Lung (tissue), 12 donors: ENCODE data around the gene ERFE. TPM values are rescaled to one million over a fixed set of nuclear protein-coding genes. Genes with fewer than 3 reads are reported as not detected.

ENCODE experiments used
- ATAC-seq: fragments of 200-7000 bp; cut with Tn5 transposase; one replicate; pipeline ENCODE4 v1.9.1; 2020; ENCODE audit warnings: moderate number of reproducible peaks; ENCODE audit not compliant: insufficient read depth, low FRiP score
- DNase-seq, 3 donors: peaks; one replicate each; pipeline ENCODE4 v3.0.0-alpha.2; 2013 to 2017
- H3K27ac ChIP-seq, 2 donors: one replicate each; pipeline ENCODE4 v1.5.1; 2013; ENCODE audit warnings: mild to moderate bottlenecking in 2 of 2, moderate library complexity in 2 of 2, control low read depth in 1 of 2, inconsistent platforms in 1 of 2, low read depth in 1 of 2, low read length in 1 of 2
- H3K27me3 ChIP-seq, 3 donors: one replicate each; pipeline ENCODE4 v1.5.1; 2013; ENCODE audit warnings: low read length in 2 of 3; ENCODE audit not compliant: control insufficient read depth in 3 of 3, insufficient read depth in 3 of 3
- H3K36me3 ChIP-seq, 4 donors: one replicate each; pipeline ENCODE4 v1.5.1; 2013; ENCODE audit warnings: low read length in 4 of 4, mild to moderate bottlenecking in 1 of 4, moderate library complexity in 1 of 4; ENCODE audit not compliant: control insufficient read depth in 4 of 4, insufficient read depth in 4 of 4
- H3K4me1 ChIP-seq, 5 donors: one replicate each; pipeline ENCODE4 v1.5.1; 2013; ENCODE audit warnings: low read length in 5 of 5, mild to moderate bottlenecking in 2 of 5, moderate library complexity in 1 of 5; ENCODE audit not compliant: control insufficient read depth in 5 of 5, insufficient read depth in 5 of 5
- H3K4me3 ChIP-seq: one replicate; pipeline ENCODE4 v1.5.1; 2013; ENCODE audit warnings: mild to moderate bottlenecking, control low read depth, moderate library complexity
- H3K9ac ChIP-seq, 2 donors: one replicate each; pipeline ENCODE4 v1.5.1; 2013; ENCODE audit warnings: low read length in 2 of 2, control low read depth in 1 of 2; ENCODE audit not compliant: insufficient read depth in 1 of 2
- H3K9me3 ChIP-seq, 4 donors: one replicate each; pipeline ENCODE4 v1.5.1; 2013; ENCODE audit warnings: low read length in 3 of 4, mild to moderate bottlenecking in 1 of 4, moderate library complexity in 1 of 4; ENCODE audit not compliant: control insufficient read depth in 4 of 4, insufficient read depth in 3 of 4
- WGBS, 2 donors: extraction: QIAGEN DNeasy Blood & Tissue Kit; methylation state at CpG; one replicate each; pipeline ENCODE4 v1.1.7; 2013; 5-methylcytosine and 5-hydroxymethylcytosine counted together
- polyA plus RNA-seq, 2 donors: library from polyadenylated mRNA; stranded (reverse); fragments of 200-250 nt; gene quantifications; one replicate each; pipeline ENCODE4 v1.2.1, GENCODE V29; 2013
- total RNA-seq, 2 donors: library from RNA; depleted of rRNA in 1 of 2; stranded (reverse); fragments of >200 nt in 1 of 2; gene quantifications; one replicate each; pipeline ENCODE4 v1.2.1, GENCODE V29; 2014 to 2021
- TF ChIP-seq, protein P1 (sequence below): IDR thresholded peaks from 2 replicates; pipeline ENCODE4 v1.5.1; 2012; ENCODE audit warnings: mild to moderate bottlenecking; ENCODE audit errors: control extremely low read depth, extremely low read depth
- donor health status: control.
- donor health status: control.
- donor health status: Bipolar disorder and iron deficiency.
- donor health status: healthy.
- donor health status: DM: yes; HTN: yes; CAD: no.

The ERFE gene
- total and polyA plus RNA-seq, 4 donors = 0.52 to 0.54 (median 0.54) TPM; not detected in 1

DNA sequence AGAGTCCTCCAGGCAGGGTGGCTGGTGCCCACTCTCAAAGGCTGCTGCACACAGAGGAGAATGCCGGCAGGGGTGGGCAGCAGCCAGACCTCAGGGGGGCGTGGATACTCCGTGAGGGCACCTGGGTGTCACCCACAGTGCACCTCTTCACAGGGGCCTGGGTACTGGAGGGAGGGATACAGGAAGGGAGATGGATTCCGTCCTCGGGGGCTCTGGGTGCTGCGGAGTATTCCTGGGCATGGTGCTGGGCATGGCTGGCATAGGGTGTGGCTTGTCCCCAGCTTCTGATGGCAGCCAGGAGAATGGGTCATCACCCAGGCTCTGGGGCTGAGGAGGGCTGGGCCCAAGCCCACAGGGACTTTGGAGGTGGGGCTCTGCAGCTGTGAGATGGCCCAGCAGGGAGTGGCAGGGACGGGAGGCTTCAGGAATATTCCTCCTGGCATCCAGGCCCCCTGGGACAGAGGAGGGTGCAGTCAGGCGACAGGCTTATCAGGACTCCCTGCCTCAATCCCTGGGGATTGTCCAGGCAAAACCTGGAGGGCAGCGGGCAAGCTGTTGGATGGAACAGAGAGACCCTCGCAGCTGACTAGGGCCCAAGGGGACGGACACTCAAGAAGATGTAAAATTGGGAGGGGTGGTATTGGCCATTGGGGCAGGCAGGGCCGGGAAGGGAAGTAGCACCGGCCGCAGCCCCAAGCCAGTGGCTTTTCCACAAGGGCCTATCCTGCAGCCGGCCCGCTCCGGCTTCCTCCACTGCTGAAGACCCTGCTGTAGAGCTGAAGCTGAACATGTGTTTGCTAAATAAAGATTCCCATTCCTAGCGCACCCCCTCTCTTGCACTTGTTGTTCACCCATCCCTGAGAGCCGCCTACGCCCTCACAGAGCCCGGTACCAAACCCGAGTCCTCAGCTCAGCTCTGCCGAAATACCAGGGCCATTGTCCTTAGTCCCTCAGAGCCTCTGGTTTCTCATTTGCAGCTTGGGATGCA, 26.0 kb upstream of the ERFE start:
- TF ChIP-seq, protein P1, sequence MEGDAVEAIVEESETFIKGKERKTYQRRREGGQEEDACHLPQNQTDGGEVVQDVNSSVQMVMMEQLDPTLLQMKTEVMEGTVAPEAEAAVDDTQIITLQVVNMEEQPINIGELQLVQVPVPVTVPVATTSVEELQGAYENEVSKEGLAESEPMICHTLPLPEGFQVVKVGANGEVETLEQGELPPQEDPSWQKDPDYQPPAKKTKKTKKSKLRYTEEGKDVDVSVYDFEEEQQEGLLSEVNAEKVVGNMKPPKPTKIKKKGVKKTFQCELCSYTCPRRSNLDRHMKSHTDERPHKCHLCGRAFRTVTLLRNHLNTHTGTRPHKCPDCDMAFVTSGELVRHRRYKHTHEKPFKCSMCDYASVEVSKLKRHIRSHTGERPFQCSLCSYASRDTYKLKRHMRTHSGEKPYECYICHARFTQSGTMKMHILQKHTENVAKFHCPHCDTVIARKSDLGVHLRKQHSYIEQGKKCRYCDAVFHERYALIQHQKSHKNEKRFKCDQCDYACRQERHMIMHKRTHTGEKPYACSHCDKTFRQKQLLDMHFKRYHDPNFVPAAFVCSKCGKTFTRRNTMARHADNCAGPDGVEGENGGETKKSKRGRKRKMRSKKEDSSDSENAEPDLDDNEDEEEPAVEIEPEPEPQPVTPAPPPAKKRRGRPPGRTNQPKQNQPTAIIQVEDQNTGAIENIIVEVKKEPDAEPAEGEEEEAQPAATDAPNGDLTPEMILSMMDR = no peak

DNA sequence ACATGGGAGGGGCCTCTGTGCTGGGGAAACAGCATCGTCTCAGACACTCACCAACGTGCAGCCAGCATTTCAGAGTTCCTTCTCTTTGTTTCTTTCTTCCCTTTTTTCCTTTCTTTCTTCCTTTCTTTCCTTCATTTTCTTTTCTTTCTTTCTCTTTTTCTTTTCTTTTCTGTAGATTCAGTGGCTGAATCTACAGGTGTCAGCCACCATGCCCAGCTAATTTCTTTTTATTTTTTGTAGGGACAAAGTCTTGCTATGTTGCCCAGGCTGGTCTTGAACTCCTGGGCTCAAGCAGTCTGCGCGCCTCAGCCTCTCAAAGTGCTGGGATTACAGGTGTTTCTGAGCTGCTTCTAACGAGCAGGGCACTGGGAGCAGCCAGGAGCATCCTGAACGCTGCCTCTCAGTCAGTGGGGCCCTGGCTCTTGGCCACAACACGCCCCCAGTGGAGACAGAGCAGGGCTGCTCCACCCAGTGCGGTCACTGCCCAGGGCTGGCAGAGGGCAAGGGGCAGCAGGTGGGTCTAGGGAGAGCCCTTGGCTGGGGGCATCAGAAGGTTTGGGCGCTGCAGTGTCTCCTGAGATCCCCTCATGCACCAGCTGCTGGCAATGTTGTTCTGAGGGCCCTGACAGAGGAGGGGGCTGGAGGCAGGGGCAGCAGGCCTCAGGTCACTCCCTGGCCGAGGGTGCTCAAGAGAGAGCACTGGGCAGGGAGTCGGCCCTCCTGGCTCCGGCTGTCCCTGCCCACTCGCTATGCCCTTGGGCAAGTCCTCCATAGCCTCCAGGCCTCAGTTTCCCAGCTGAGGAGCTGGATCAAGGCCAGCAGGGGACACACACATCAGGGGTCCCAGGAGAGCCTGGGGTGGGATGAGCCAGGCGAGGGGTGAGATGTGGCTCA, 25.0 kb upstream of the ERFE start:
- H3K27ac ChIP-seq = no peak overlapping the region
- H3K4me3 ChIP-seq = no peak overlapping the region
- no peak overlapping the region for H3K9ac ChIP-seq
- no peaks in the 10 kb centered on the region for H3K36me3 ChIP-seq
- DNase-seq = no peak
- 72 to 77% methylated on average over 12 to 14 of the region's 14 CpGs for WGBS, 2 donors
- peaks cover 0 to 8% (median 2%) of the 10 kb centered on the region in 5 donors for H3K4me1 ChIP-seq
- no peaks in the 10 kb centered on the region for H3K9me3 ChIP-seq
- no peak for ATAC-seq
- TF ChIP-seq, protein P1 = no peak
- H3K27me3 ChIP-seq = peaks cover 0 to 2% (median 0%) of the 10 kb centered on the region in 3 donors

More for the DNA sequence above, 26.0 kb upstream of the ERFE start:
- Histone ChIP-seq H3K4me1 (peaks cover 0 to 13% (median 0%) of the 10 kb centered on the region in 5 donors), H3K9ac (no peak overlapping the region), H3K36me3 (no peaks in the 10 kb centered on the region), H3K4me3 (no peak overlapping the region), H3K27ac (no peak overlapping the region), H3K9me3 (no peaks in the 10 kb centered on the region), H3K27me3 (peaks cover 0 to 2% (median 0%) of the 10 kb centered on the region in 3 donors)
- ATAC-seq (no peak), DNase-seq (no peak)
- WGBS, 2 donors = 93 to 94% methylated on average over 23 of the region's 23 CpGs

DNA sequence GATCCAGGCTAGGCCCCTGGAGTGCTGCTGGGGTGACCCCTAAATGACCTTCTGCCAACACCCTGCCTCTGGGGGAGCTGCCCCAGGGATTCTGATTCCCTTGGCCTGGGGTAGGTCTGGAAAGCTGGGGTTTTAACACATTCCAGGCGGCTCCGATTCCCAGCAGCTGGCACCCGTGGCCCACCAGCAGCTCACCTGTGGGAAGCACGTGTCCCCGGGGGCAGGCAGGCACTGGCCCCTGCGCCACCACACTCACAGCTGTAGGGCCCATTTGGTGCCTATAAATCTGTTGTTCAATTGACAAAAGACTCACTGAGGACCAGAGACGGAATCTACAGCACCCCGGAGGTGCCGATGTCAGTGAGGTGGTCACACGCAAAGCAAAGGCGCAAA, 24.4 kb upstream of the ERFE start:
- H3K4me3 ChIP-seq = no peak overlapping the region
- DNase-seq = no peak
- WGBS, 2 donors = 92 to 94% methylated on average over 11 of the region's 11 CpGs
- ATAC-seq = no peak
- H3K4me1 ChIP-seq = peaks cover 0 to 8% (median 5%) of the 10 kb centered on the region in 5 donors
- H3K9me3 ChIP-seq = no peaks in the 10 kb centered on the region
- H3K9ac ChIP-seq = no peak overlapping the region
- H3K27ac ChIP-seq = no peak overlapping the region
- no peaks in the 10 kb centered on the region for H3K36me3 ChIP-seq
- TF ChIP-seq, protein P1 = no peak
- peaks cover 0 to 2% (median 0%) of the 10 kb centered on the region in 3 donors for H3K27me3 ChIP-seq
